HCT116 (cell line): ENCODE results near the gene SPTBN1.

Experiments
- CEBPB ChIP-seq: IDR thresholded peaks from 2 replicates; pipeline ENCODE4 v1.6.1; 2012; ENCODE audit warnings: low read depth
- ELF1 ChIP-seq: IDR thresholded peaks from 2 replicates; pipeline ENCODE4 v1.6.1; 2012; ENCODE audit warnings: low read depth, borderline replicate concordance
- JUND ChIP-seq: IDR thresholded peaks from 2 replicates; pipeline ENCODE4 v1.6.1; 2012
- POLR2A ChIP-seq: IDR thresholded peaks from 2 replicates; pipeline ENCODE4 v1.7.0; 2011; ENCODE audit warnings: borderline replicate concordance; ENCODE audit not compliant: insufficient read depth, insufficient read length; ENCODE audit errors: extremely low read depth
- POLR2AphosphoS5 ChIP-seq: IDR thresholded peaks from 2 replicates; pipeline ENCODE4 v1.6.1; 2011; ENCODE audit warnings: mild to moderate bottlenecking, low read depth, low read length, moderate library complexity
- REST ChIP-seq: IDR thresholded peaks from 2 replicates; pipeline ENCODE4 v1.6.1; 2012; ENCODE audit warnings: low read depth
- SP1 ChIP-seq: IDR thresholded peaks from 2 replicates; pipeline ENCODE4 v1.6.1; 2012; ENCODE audit warnings: low read depth
- TF ChIP-seq, protein P1 (sequence below), 3 experiments: fragments of 200-600 bp in 1 of 3; sonication (generic) in 1 of 3; IDR thresholded peaks in 2 of 3; conservative IDR thresholded peaks in 1 of 3; 2 replicates each; pipeline ENCODE4 v1.5.1; 2012 to 2017; ENCODE audit warnings: low read depth in 2 of 3, low read length in 2 of 3, antibody characterized with exemption in 1 of 3, borderline replicate concordance in 1 of 3, control low read depth in 1 of 3, mild to moderate bottlenecking in 1 of 3, mixed read lengths in 1 of 3, mixed run types in 1 of 3, moderate library complexity in 1 of 3; ENCODE audit not compliant: insufficient read depth in 1 of 3

DNA sequence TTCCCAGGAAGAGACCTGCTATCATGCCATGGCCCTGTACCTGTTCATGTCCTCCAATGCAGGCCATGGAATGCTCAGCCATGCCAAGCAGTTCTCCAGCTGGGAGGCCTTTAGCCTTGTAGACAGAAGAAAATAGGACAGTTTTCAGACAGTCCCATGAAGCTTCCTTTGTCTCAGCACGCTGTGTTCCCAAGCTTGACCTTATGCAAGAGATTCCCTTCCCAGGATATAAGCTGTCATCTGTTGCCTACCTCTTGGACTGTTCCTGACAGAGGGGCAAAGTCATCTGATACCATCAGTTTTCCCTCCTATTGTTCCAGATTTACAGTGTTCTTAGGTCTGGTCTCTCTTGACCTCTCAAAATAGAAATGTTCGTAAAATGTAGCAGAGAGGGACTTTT, 170.8 kb downstream of the SPTBN1 start:
- no peak for TF ChIP-seq CEBPB
- no peak for TF ChIP-seq POLR2A
- TF ChIP-seq, protein P1, sequence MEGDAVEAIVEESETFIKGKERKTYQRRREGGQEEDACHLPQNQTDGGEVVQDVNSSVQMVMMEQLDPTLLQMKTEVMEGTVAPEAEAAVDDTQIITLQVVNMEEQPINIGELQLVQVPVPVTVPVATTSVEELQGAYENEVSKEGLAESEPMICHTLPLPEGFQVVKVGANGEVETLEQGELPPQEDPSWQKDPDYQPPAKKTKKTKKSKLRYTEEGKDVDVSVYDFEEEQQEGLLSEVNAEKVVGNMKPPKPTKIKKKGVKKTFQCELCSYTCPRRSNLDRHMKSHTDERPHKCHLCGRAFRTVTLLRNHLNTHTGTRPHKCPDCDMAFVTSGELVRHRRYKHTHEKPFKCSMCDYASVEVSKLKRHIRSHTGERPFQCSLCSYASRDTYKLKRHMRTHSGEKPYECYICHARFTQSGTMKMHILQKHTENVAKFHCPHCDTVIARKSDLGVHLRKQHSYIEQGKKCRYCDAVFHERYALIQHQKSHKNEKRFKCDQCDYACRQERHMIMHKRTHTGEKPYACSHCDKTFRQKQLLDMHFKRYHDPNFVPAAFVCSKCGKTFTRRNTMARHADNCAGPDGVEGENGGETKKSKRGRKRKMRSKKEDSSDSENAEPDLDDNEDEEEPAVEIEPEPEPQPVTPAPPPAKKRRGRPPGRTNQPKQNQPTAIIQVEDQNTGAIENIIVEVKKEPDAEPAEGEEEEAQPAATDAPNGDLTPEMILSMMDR (IDR thresholded peaks at IDR 0.05 in 2 of 3, conservative IDR thresholded peaks at IDR 0.05 in 1 of 3; ENCODE audit: borderline replicate concordance in 1 of 3, insufficient read depth in 1 of 3, low read depth in 2 of 3, low read length in 2 of 3), result no peak
- no peak for TF ChIP-seq SP1
- TF ChIP-seq JUND, result no peak
- TF ChIP-seq POLR2AphosphoS5, result no peak
- TF ChIP-seq ELF1, result no peak
- no peak for TF ChIP-seq REST
